Activated naive CD4-positive, alpha-beta T cell treated with anti-CD3 and anti-CD28 coated beads, Interleukin-2, amount 50 U/mL, for 24 hours (primary cell): ENCODE data around the gene IMMP2L.
A peak's percentile ranks its signal among the peaks of the same experiment; 100 is the strongest.

Experiments used
- H3K27ac Mint-ChIP-seq: one replicate; pipeline ENCODE4 v1.8.0; 2021; ENCODE audit warnings: mild to moderate bottlenecking, mixed read lengths
- H3K27me3 Mint-ChIP-seq: one replicate; pipeline ENCODE4 v1.8.0; 2021; ENCODE audit warnings: mixed read lengths
- H3K36me3 Mint-ChIP-seq: one replicate; pipeline ENCODE4 v1.8.0; 2021; ENCODE audit warnings: mixed read lengths
- H3K4me1 Mint-ChIP-seq: one replicate; pipeline ENCODE4 v1.8.0; 2021; ENCODE audit warnings: mixed read lengths
- H3K4me3 Mint-ChIP-seq: one replicate; pipeline ENCODE4 v1.8.0; 2021; ENCODE audit warnings: mild to moderate bottlenecking, mixed read lengths
- H3K9me3 Mint-ChIP-seq: one replicate; pipeline ENCODE4 v1.8.0; 2021; ENCODE audit warnings: mixed read lengths

The IMMP2L gene

GRCh38 chr7:110750931-110751605 lies 811.2 kb downstream of the IMMP2L start:
- Mint-ChIP-seq H3K4me3 (no peak overlapping the region), H3K36me3 (no peaks in the 10 kb centered on the region), H3K9me3 (peaks cover 11% of the 10 kb centered on the region), H3K27ac (no peak overlapping the region), H3K27me3 (no peaks in the 10 kb centered on the region), H3K4me1 (no peaks in the 10 kb centered on the region)

GRCh38 chr7:110733221-110733620 lies 829.1 kb downstream of the IMMP2L start:
- Mint-ChIP-seq H3K27me3 (no peaks in the 10 kb centered on the region), H3K4me3 (no peak overlapping the region), H3K36me3 (peaks cover 5% of the 10 kb centered on the region), H3K9me3 (peaks cover 5% of the 10 kb centered on the region), H3K27ac (no peak overlapping the region), H3K4me1 (peaks cover 5% of the 10 kb centered on the region)

GRCh38 chr7:110724811-110725210 lies 837.5 kb downstream of the IMMP2L start:
- Mint-ChIP-seq H3K9me3 (no peaks in the 10 kb centered on the region), H3K4me3 (no peak overlapping the region), H3K36me3 (no peaks in the 10 kb centered on the region)

GRCh38 chr7:110721395-110721794 lies 840.9 kb downstream of the IMMP2L start:
- Mint-ChIP-seq H3K4me1 (no peaks in the 10 kb centered on the region), H3K36me3 (peaks cover 4% of the 10 kb centered on the region), H3K9me3 (no peaks in the 10 kb centered on the region), H3K27ac (no peak overlapping the region), H3K4me3 (no peak overlapping the region), H3K27me3 (no peaks in the 10 kb centered on the region)

More at GRCh38 chr7:110724811-110725210, 837.5 kb downstream of the IMMP2L start:
- Mint-ChIP-seq H3K27me3 (no peaks in the 10 kb centered on the region), H3K4me1 (no peaks in the 10 kb centered on the region), H3K27ac (no peak overlapping the region)

GRCh38 chr7:110720626-110721025 lies 841.7 kb downstream of the IMMP2L start:
- Mint-ChIP-seq H3K4me1 (no peaks in the 10 kb centered on the region), H3K27ac (no peak overlapping the region), H3K4me3 (no peak overlapping the region), H3K27me3 (no peaks in the 10 kb centered on the region), H3K36me3 (peaks cover 4% of the 10 kb centered on the region), H3K9me3 (no peaks in the 10 kb centered on the region)

GRCh38 chr7:110719741-110720140 lies 842.6 kb downstream of the IMMP2L start:
- H3K27ac Mint-ChIP-seq, result no peak overlapping the region

GRCh38 chr7:110718503-110719205 lies 843.6 kb downstream of the IMMP2L start:
- H3K4me3 Mint-ChIP-seq, result no peak overlapping the region
- H3K4me1 Mint-ChIP-seq, result no peaks in the 10 kb centered on the region
- no peaks in the 10 kb centered on the region for H3K27me3 Mint-ChIP-seq
- peaks cover 4% of the 10 kb centered on the region for H3K36me3 Mint-ChIP-seq
- no peaks in the 10 kb centered on the region for H3K9me3 Mint-ChIP-seq
- H3K27ac Mint-ChIP-seq, result no peak overlapping the region

More at GRCh38 chr7:110719741-110720140, 842.6 kb downstream of the IMMP2L start:
- no peaks in the 10 kb centered on the region for H3K4me1 Mint-ChIP-seq
- no peak overlapping the region for H3K4me3 Mint-ChIP-seq
- H3K9me3 Mint-ChIP-seq, result no peaks in the 10 kb centered on the region
- H3K36me3 Mint-ChIP-seq, result peaks cover 4% of the 10 kb centered on the region
- H3K27me3 Mint-ChIP-seq, result no peaks in the 10 kb centered on the region

- Mint-ChIP-seq H3K4me3 (no peak overlapping the region), H3K9me3 (no peaks in the 10 kb centered on the region), H3K27ac (no peak overlapping the region), H3K27me3 (no peaks in the 10 kb centered on the region), H3K36me3 (peaks cover 2% of the 10 kb centered on the region), H3K4me1 (no peaks in the 10 kb centered on the region)
Measured at GRCh38 chr7:110704225-110704624, 858.1 kb downstream of the IMMP2L start.

- Mint-ChIP-seq H3K9me3 (no peaks in the 10 kb centered on the region), H3K27me3 (no peaks in the 10 kb centered on the region), H3K36me3 (peaks cover 2% of the 10 kb centered on the region), H3K4me3 (no peak overlapping the region), H3K27ac (no peak overlapping the region), H3K4me1 (no peaks in the 10 kb centered on the region)
Measured at GRCh38 chr7:110698576-110698975, 863.7 kb downstream of the IMMP2L start.

GRCh38 chr7:110693344-110693743 lies 868.9 kb downstream of the IMMP2L start:
- no peak overlapping the region for H3K27ac Mint-ChIP-seq
- no peaks in the 10 kb centered on the region for H3K9me3 Mint-ChIP-seq
- H3K36me3 Mint-ChIP-seq, result peaks cover 4% of the 10 kb centered on the region
- H3K4me1 Mint-ChIP-seq, result no peaks in the 10 kb centered on the region
- no peaks in the 10 kb centered on the region for H3K27me3 Mint-ChIP-seq
- H3K4me3 Mint-ChIP-seq, result no peak overlapping the region

- H3K4me3 Mint-ChIP-seq, result no peak overlapping the region
- H3K9me3 Mint-ChIP-seq, result no peaks in the 10 kb centered on the region
- no peaks in the 10 kb centered on the region for H3K27me3 Mint-ChIP-seq
- no peak overlapping the region for H3K27ac Mint-ChIP-seq
- no peaks in the 10 kb centered on the region for H3K4me1 Mint-ChIP-seq
- peaks cover 4% of the 10 kb centered on the region for H3K36me3 Mint-ChIP-seq
Measured at GRCh38 chr7:110688908-110689307, 873.4 kb downstream of the IMMP2L start.

GRCh38 chr7:110685899-110686298 lies 876.4 kb downstream of the IMMP2L start:
- H3K4me1 Mint-ChIP-seq, result no peaks in the 10 kb centered on the region
- no peak overlapping the region for H3K4me3 Mint-ChIP-seq
- no peak overlapping the region for H3K27ac Mint-ChIP-seq
- peaks cover 2% of the 10 kb centered on the region for H3K36me3 Mint-ChIP-seq
- no peaks in the 10 kb centered on the region for H3K9me3 Mint-ChIP-seq
- no peaks in the 10 kb centered on the region for H3K27me3 Mint-ChIP-seq

- Mint-ChIP-seq H3K27ac (no peak overlapping the region), H3K27me3 (no peaks in the 10 kb centered on the region), H3K9me3 (no peaks in the 10 kb centered on the region), H3K4me3 (no peak overlapping the region), H3K36me3 (peaks cover 7% of the 10 kb centered on the region), H3K4me1 (no peaks in the 10 kb centered on the region)
Measured at GRCh38 chr7:110681941-110682340, 880.4 kb downstream of the IMMP2L start.

- H3K4me3 Mint-ChIP-seq, result no peak overlapping the region
- no peaks in the 10 kb centered on the region for H3K4me1 Mint-ChIP-seq
- peaks cover 16% of the 10 kb centered on the region for H3K36me3 Mint-ChIP-seq
- no peaks in the 10 kb centered on the region for H3K27me3 Mint-ChIP-seq
- H3K9me3 Mint-ChIP-seq, result peaks cover 13% of the 10 kb centered on the region
- peak overlapping the region; percentile 61 for H3K27ac Mint-ChIP-seq
Measured at GRCh38 chr7:110677405-110677804, 884.9 kb downstream of the IMMP2L start.

- H3K36me3 Mint-ChIP-seq, result peaks cover 17% of the 10 kb centered on the region
- H3K4me1 Mint-ChIP-seq, result no peaks in the 10 kb centered on the region
- no peaks in the 10 kb centered on the region for H3K27me3 Mint-ChIP-seq
- no peak overlapping the region for H3K4me3 Mint-ChIP-seq
- peaks cover 13% of the 10 kb centered on the region for H3K9me3 Mint-ChIP-seq
- no peak overlapping the region for H3K27ac Mint-ChIP-seq
Measured at GRCh38 chr7:110676785-110677184, 885.5 kb downstream of the IMMP2L start.

GRCh38 chr7:110675383-110676103 lies 886.7 kb downstream of the IMMP2L start:
- Mint-ChIP-seq H3K27me3 (no peaks in the 10 kb centered on the region), H3K4me3 (no peak overlapping the region), H3K9me3 (peaks cover 13% of the 10 kb centered on the region), H3K4me1 (no peaks in the 10 kb centered on the region), H3K36me3 (peaks cover 17% of the 10 kb centered on the region), H3K27ac (no peak overlapping the region)
